BJ (cell line): ENCODE results near the gene ST8SIA1. TPM values are rescaled to one million over a fixed set of nuclear protein-coding genes. Genes with fewer than 3 reads are reported as not detected.

Experiments
- CTCF ChIA-PET: fragments of 350-600 bp; formaldehyde crosslinking; extraction: SDS; loops from one replicate; lab custom pipeline; 2021; ENCODE audit warnings: antibody characterized with exemption, inconsistent platforms; lab: Yijun Ruan, JAX
- POLR2A ChIA-PET: fragments of 300-600 bp; sonication (Branson Sonifier 250); formaldehyde crosslinking; extraction: SDS; loops from one replicate; lab custom pipeline; 2021; ENCODE audit warnings: antibody characterized with exemption; lab: Charles Lee
- DNase-seq: peaks from one replicate; pipeline ENCODE4 v3.0.0-alpha.2; 2011; ENCODE audit warnings: low read depth
- H3K27me3 ChIP-seq: 2 replicates; pipeline ENCODE4 v1.6.0; 2011; ENCODE audit warnings: low read length; ENCODE audit not compliant: control insufficient read depth, insufficient read depth
- H3K36me3 ChIP-seq: 2 replicates; pipeline ENCODE4 v1.5.1; 2011; ENCODE audit warnings: low read length; ENCODE audit not compliant: control insufficient read depth, insufficient read depth
- H3K4me3 ChIP-seq: 2 replicates; pipeline ENCODE4 v1.5.1; 2011; ENCODE audit warnings: low read depth, mild to moderate bottlenecking, control low read depth, low read length
- CTCF ChIP-seq: IDR thresholded peaks from 2 replicates; pipeline ENCODE4 v1.5.1; 2011; ENCODE audit warnings: low read depth, mild to moderate bottlenecking, control low read depth, inconsistent platforms, low read length, moderate library complexity; ENCODE audit not compliant: insufficient read depth
- polyA plus RNA-seq: library from polyadenylated mRNA; depleted of rRNA; stranded (reverse); fragments of >200 nt; gene quantifications from 2 replicates; pipeline ENCODE4 v1.2.3, GENCODE V29; 2011

The ST8SIA1 gene
- polyA plus RNA-seq, 1 experiment = not detected

GRCh38 chr12:22252057-22252456, 82.5 kb downstream of the ST8SIA1 start:
- H3K36me3 ChIP-seq = no peaks in the 10 kb centered on the region
- H3K4me3 ChIP-seq = no peak overlapping the region
- H3K27me3 ChIP-seq = peaks cover 4% of the 10 kb centered on the region; the same call in 1 of the 2 replicates
- no peak for DNase-seq
- POLR2A ChIA-PET = no interaction called here
- TF ChIP-seq CTCF = no peak
- CTCF ChIA-PET = no interaction called here

- no peak for DNase-seq
- POLR2A ChIA-PET = no interaction called here
- H3K4me3 ChIP-seq = no peak overlapping the region
- no peaks in the 10 kb centered on the region for H3K36me3 ChIP-seq
- H3K27me3 ChIP-seq = no peaks in the 10 kb centered on the region; the same call in 1 of the 2 replicates
- TF ChIP-seq CTCF = no peak
- CTCF ChIA-PET = no interaction called here
These were observed 83.7 kb downstream of the ST8SIA1 start for GRCh38 chr12:22250762-22251161.

- no peak for DNase-seq
- TF ChIP-seq CTCF = no peak
- no peaks in the 10 kb centered on the region for H3K27me3 ChIP-seq
- H3K4me3 ChIP-seq = no peak overlapping the region
- POLR2A ChIA-PET = no interaction called here
- CTCF ChIA-PET = no interaction called here
- no peaks in the 10 kb centered on the region for H3K36me3 ChIP-seq
These were observed 85.9 kb downstream of the ST8SIA1 start for GRCh38 chr12:22248571-22249115.

- no peak for TF ChIP-seq CTCF
- no peaks in the 10 kb centered on the region for H3K36me3 ChIP-seq
- POLR2A ChIA-PET = no interaction called here
- CTCF ChIA-PET = no interaction called here
- no peaks in the 10 kb centered on the region for H3K27me3 ChIP-seq
- no peak overlapping the region for H3K4me3 ChIP-seq
- no peak for DNase-seq
These were observed 86.4 kb downstream of the ST8SIA1 start for GRCh38 chr12:22248121-22248520.

GRCh38 chr12:22246217-22246846, 88.2 kb downstream of the ST8SIA1 start:
- no peaks in the 10 kb centered on the region for H3K36me3 ChIP-seq
- no peaks in the 10 kb centered on the region for H3K27me3 ChIP-seq
- TF ChIP-seq CTCF = no peak
- ChIA-PET CTCF (no interaction called here), POLR2A (no interaction called here)
- no peak for DNase-seq
- no peak overlapping the region for H3K4me3 ChIP-seq
